H1 (cell line): ENCODE results near the gene DCTPP1. TPM values are rescaled to one million over a fixed set of nuclear protein-coding genes. Genes with fewer than 3 reads are reported as not detected.

Experiments used
- CTCF ChIA-PET: fragments of 300-600 bp; sonication (Branson Sonifier 250); formaldehyde crosslinking; loops from one replicate; lab custom pipeline; 2021; ENCODE audit not compliant: partially characterized antibody; lab: Charles Lee
- POLR2A ChIA-PET: fragments of 300-600 bp; sonication (Branson Sonifier 250); formaldehyde crosslinking; loops from one replicate; lab custom pipeline; 2021; ENCODE audit warnings: inconsistent platforms; ENCODE audit not compliant: partially characterized antibody; lab: Charles Lee
- DNase-seq, 2 experiments: peaks; one replicate each; pipeline versions ENCODE4 v3.0.0 to v3.0.0-alpha.2; 2010 to 2022; ENCODE audit warnings: low spot score in 2 of 2, low read depth in 1 of 2, mixed read lengths in 1 of 2
- FAIRE-seq: peaks from 2 replicates; lab custom pipeline; 2011; peaks lifted over from hg19 to GRCh38; lab: Jason Lieb, UNC
- H2AFZ ChIP-seq: 2 replicates; pipeline ENCODE4 v1.8.1; 2012; ENCODE audit warnings: low read length, inconsistent platforms
- H2AK5ac ChIP-seq: 2 replicates; pipeline ENCODE4 v1.6.1; 2013; ENCODE audit warnings: low read depth, low read length
- H2BK120ac ChIP-seq: replicated peaks from 2 replicates; pipeline ENCODE3; 2013; ENCODE audit warnings: low read depth, low read length, inconsistent platforms
- H2BK12ac ChIP-seq: 2 replicates; pipeline ENCODE4 v1.6.1; 2013; ENCODE audit warnings: low read depth, low read length
- H2BK15ac ChIP-seq: 2 replicates; pipeline ENCODE4 v1.6.1; 2013; ENCODE audit warnings: low read length
- H2BK20ac ChIP-seq: 2 replicates; pipeline ENCODE4 v1.6.1; 2013; ENCODE audit warnings: low read length
- H2BK5ac ChIP-seq: 2 replicates; pipeline ENCODE4 v1.6.1; 2013; ENCODE audit warnings: low read depth, low read length
- H3K14ac ChIP-seq: 2 replicates; pipeline ENCODE4 v1.6.1; 2013; ENCODE audit warnings: inconsistent platforms; ENCODE audit not compliant: insufficient read length
- H3K18ac ChIP-seq: 2 replicates; pipeline ENCODE4 v1.6.1; 2013; ENCODE audit warnings: low read length; ENCODE audit errors: extremely low read depth
- H3K23ac ChIP-seq: 2 replicates; pipeline ENCODE4 v1.6.1; 2013; ENCODE audit warnings: inconsistent platforms; ENCODE audit not compliant: insufficient read length
- H3K23me2 ChIP-seq: 2 replicates; pipeline ENCODE4 v1.6.1; 2013; ENCODE audit warnings: low read depth, low read length
- H3K27ac ChIP-seq: 2 replicates; pipeline ENCODE4 v1.6.1; 2011; ENCODE audit warnings: low read depth, low read length, inconsistent platforms
- H3K27me3 ChIP-seq, 4 experiments: replicated peaks in 1 of 4; 1 replicate in 1 of 4; 2 replicates in 3 of 4; pipeline versions ENCODE4 v1.6.1 to v1.8.1; 2011 to 2013; ENCODE audit warnings: low read length in 3 of 4, mild to moderate bottlenecking in 3 of 4, inconsistent platforms in 2 of 4, mixed read lengths in 2 of 4, moderate library complexity in 1 of 4; ENCODE audit not compliant: control insufficient read depth in 3 of 4, insufficient read depth in 3 of 4; ENCODE audit errors: extremely low read depth in 1 of 4
- H3K36me3 ChIP-seq, 4 experiments: 2 replicates each; pipeline versions ENCODE4 v1.6.1 to v1.8.1; 2011 to 2013; ENCODE audit warnings: mild to moderate bottlenecking in 4 of 4, low read length in 3 of 4, moderate library complexity in 2 of 4, control low read depth in 1 of 4, inconsistent platforms in 1 of 4; ENCODE audit not compliant: insufficient read depth in 4 of 4, control insufficient read depth in 2 of 4
- H3K4ac ChIP-seq: replicated peaks from 2 replicates; pipeline ENCODE3; 2013; ENCODE audit warnings: low read length, low read depth, mixed read lengths, inconsistent platforms; ENCODE audit not compliant: insufficient read length
- H3K4me1 ChIP-seq, 4 experiments: replicated peaks in 1 of 4; 1 replicate in 1 of 4; 2 replicates in 3 of 4; pipeline versions ENCODE4 v1.6.1 to v1.8.1; 2011 to 2013; ENCODE audit warnings: low read length in 3 of 4, inconsistent platforms in 2 of 4, mixed read lengths in 1 of 4; ENCODE audit not compliant: insufficient read depth in 4 of 4, control insufficient read depth in 3 of 4
- H3K4me2 ChIP-seq, 2 experiments: 2 replicates each; pipeline versions ENCODE4 v1.6.1 to v1.8.1; 2011 to 2013; ENCODE audit warnings: low read depth in 2 of 2, low read length in 2 of 2, control low read depth in 1 of 2, inconsistent platforms in 1 of 2, mild to moderate bottlenecking in 1 of 2; ENCODE audit not compliant: insufficient read depth in 1 of 2
- H3K4me3 ChIP-seq, 4 experiments: fragments of 200-600, 300-600 bp in 1 of 4; sonication (generic), shearing (Covaris generic), sonication (Bioruptor Twin) in 1 of 4; 2 replicates each; pipeline versions ENCODE4 v1.5.1 to v1.8.1; 2011 to 2016; ENCODE audit warnings: low read length in 4 of 4, low read depth in 3 of 4, control low read depth in 2 of 4, inconsistent platforms in 2 of 4, mild to moderate bottlenecking in 2 of 4, mixed read lengths in 1 of 4, moderate library complexity in 1 of 4; ENCODE audit not compliant: insufficient read depth in 2 of 4; ENCODE audit errors: extremely low read depth in 1 of 4
- H3K56ac ChIP-seq: replicated peaks from 2 replicates; pipeline ENCODE3; 2013; ENCODE audit warnings: low read depth, mild to moderate bottlenecking, mixed read lengths, low read length, inconsistent platforms; ENCODE audit not compliant: insufficient read length
- H3K79me1 ChIP-seq: 2 replicates; pipeline ENCODE4 v1.6.1; 2013; ENCODE audit warnings: low read depth, low read length, control low read depth
- H3K79me2 ChIP-seq, 2 experiments: 2 replicates each; pipeline versions ENCODE4 v1.6.1 to v1.8.1; 2012 to 2013; ENCODE audit warnings: low read length in 2 of 2, mild to moderate bottlenecking in 2 of 2, inconsistent platforms in 1 of 2; ENCODE audit not compliant: insufficient read depth in 2 of 2, control insufficient read depth in 1 of 2
- H3K9ac ChIP-seq, 4 experiments: replicated peaks in 1 of 4; 1 replicate in 1 of 4; 2 replicates in 3 of 4; pipeline versions ENCODE4 v1.6.1 to v1.8.1; 2011 to 2013; ENCODE audit warnings: low read depth in 3 of 4, low read length in 3 of 4, control low read depth in 2 of 4, mild to moderate bottlenecking in 2 of 4, moderate library complexity in 2 of 4, inconsistent platforms in 1 of 4; ENCODE audit errors: extremely low read depth in 1 of 4
- H3K9me3 ChIP-seq, 2 experiments: 2 replicates each; pipeline versions ENCODE4 v1.6.1 to v1.8.1; 2012 to 2013; ENCODE audit warnings: mild to moderate bottlenecking in 2 of 2, moderate library complexity in 2 of 2, control low read depth in 1 of 2, inconsistent platforms in 1 of 2, low read depth in 1 of 2, low read length in 1 of 2, mixed read lengths in 1 of 2; ENCODE audit not compliant: insufficient read depth in 2 of 2
- H4K20me1 ChIP-seq, 2 experiments: replicated peaks in 1 of 2; 2 replicates each; pipeline versions ENCODE3 to v1.8.1; 2011 to 2013; ENCODE audit warnings: inconsistent platforms in 2 of 2, low read length in 2 of 2, mild to moderate bottlenecking in 1 of 2; ENCODE audit not compliant: insufficient read depth in 2 of 2, control insufficient read depth in 1 of 2
- H4K5ac ChIP-seq: 2 replicates; pipeline ENCODE4 v1.6.1; 2013; ENCODE audit warnings: low read length, low read depth, mixed read lengths, inconsistent platforms; ENCODE audit not compliant: insufficient read length
- H4K8ac ChIP-seq: 2 replicates; pipeline ENCODE4 v1.8.0; 2013; ENCODE audit warnings: mild to moderate bottlenecking, moderate library complexity, low read length, inconsistent platforms; ENCODE audit not compliant: insufficient read depth; ENCODE audit errors: extremely low read depth
- H4K91ac ChIP-seq: replicated peaks from 2 replicates; pipeline ENCODE3; 2013; ENCODE audit warnings: low read length, mixed read lengths, inconsistent platforms; ENCODE audit not compliant: insufficient read length
- BRCA1 ChIP-seq: IDR thresholded peaks from 2 replicates; pipeline ENCODE4 v1.6.1; 2012; ENCODE audit warnings: low read depth, low read length, improper control_type of control experiment
- CBX5 ChIP-seq: fragments of 300-800, 300-1000 bp; sonication (generic); IDR thresholded peaks from 2 replicates; pipeline ENCODE4 v1.7.1; 2016; ENCODE audit warnings: antibody characterized with exemption, low read length, low read depth
- CREB1 ChIP-seq: IDR thresholded peaks from 2 replicates; pipeline ENCODE4 v1.6.1; 2012; ENCODE audit warnings: inconsistent platforms
- CTBP2 ChIP-seq: IDR thresholded peaks from 2 replicates; pipeline ENCODE4 v1.7.0; 2011; ENCODE audit warnings: borderline replicate concordance, mild to moderate bottlenecking, moderate library complexity, mixed read lengths, low read length; ENCODE audit not compliant: insufficient read depth, insufficient read length
- GTF2F1 ChIP-seq: IDR thresholded peaks from 2 replicates; pipeline ENCODE4 v1.6.1; 2012; ENCODE audit warnings: low read depth, low read length, improper control_type of control experiment, borderline replicate concordance
- JUND ChIP-seq: IDR thresholded peaks from 2 replicates; pipeline ENCODE4 v1.6.1; 2011; ENCODE audit warnings: mild to moderate bottlenecking, improper control_type of control experiment, low read length
- KDM4A ChIP-seq: IDR thresholded peaks from one replicate; pipeline ENCODE4 v1.7.1; 2012; ENCODE audit warnings: low read depth, mild to moderate bottlenecking, moderate library complexity, low read length, inconsistent platforms; ENCODE audit not compliant: severe bottlenecking
- KDM5A ChIP-seq: fragments of 200-600 bp; IDR thresholded peaks from 2 replicates; pipeline ENCODE4 v1.7.1; 2012; ENCODE audit warnings: mild to moderate bottlenecking, low read length, inconsistent platforms, mixed read lengths
- PHF8 ChIP-seq: fragments of 200-600 bp; sonication (generic); conservative IDR thresholded peaks from 2 replicates; pipeline ENCODE4 v1.7.1; 2012; ENCODE audit warnings: low read depth, mild to moderate bottlenecking, inconsistent platforms, low read length, moderate library complexity
- SP1 ChIP-seq: IDR thresholded peaks from 2 replicates; pipeline ENCODE4 v1.6.1; 2011; ENCODE audit warnings: low read depth, low read length
- SP4 ChIP-seq: IDR thresholded peaks from 2 replicates; pipeline ENCODE4 v1.6.1; 2012; ENCODE audit warnings: low read length, inconsistent platforms
- SRF ChIP-seq: IDR thresholded peaks from 2 replicates; pipeline ENCODE4 v1.6.1; 2011; ENCODE audit warnings: mild to moderate bottlenecking, low read depth, low read length, moderate library complexity
- TBP ChIP-seq: IDR thresholded peaks from 2 replicates; pipeline ENCODE4 v1.6.1; 2011; ENCODE audit warnings: low read depth, low read length, improper control_type of control experiment
- YY1 ChIP-seq: IDR thresholded peaks from 2 replicates; pipeline ENCODE4 v1.6.1; 2011; ENCODE audit warnings: low read depth, mild to moderate bottlenecking, low read length
- WGBS, 2 experiments: shearing (Covaris generic) in 1 of 2; methylation state at CpG; one replicate each; pipeline versions ENCODE4 v1.1.6 to v1.1.7; 2013 to 2015; ENCODE audit warnings: low lambda C conversion rate in 2 of 2, mixed read lengths in 2 of 2, inconsistent platforms in 1 of 2, low coverage in 1 of 2, missing lambda C conversion rate in 1 of 2; ENCODE audit not compliant: insufficient replicate concordance in 2 of 2, insufficient coverage in 1 of 2, insufficient read length in 1 of 2; ENCODE audit errors: extremely low coverage in 1 of 2, missing lambda C conversion rate in 1 of 2; 5-methylcytosine and 5-hydroxymethylcytosine counted together
- polyA plus RNA-seq, 7 experiments: library from polyadenylated mRNA; depleted of rRNA in 3 of 7; stranded (reverse) in 5 of 7; unstranded in 2 of 7; fragments of >200 nt in 5 of 7; fragments of 200-250 nt in 2 of 7; gene quantifications; 1 replicate in 5 of 7; 2 replicates in 1 of 7; 4 replicates in 1 of 7; pipeline versions ENCODE4 v1.2.1 to v1.2.3, GENCODE V29; 2011 to 2013; ENCODE audit warnings: missing spikeins in 2 of 7, mixed read lengths in 2 of 7
- total RNA-seq: library from RNA; stranded (reverse); fragmentation: NEBNext Ultra II Directional; extraction: Animal tissue kit (Norgen Biotek cat#: 25700); gene quantifications from 2 replicates; pipeline ENCODE4 v1.2.1, GENCODE V29; 2021
- TF ChIP-seq, protein P1 (sequence below): IDR thresholded peaks from 2 replicates; pipeline ENCODE4 v1.6.1; 2011; ENCODE audit warnings: low read depth, mild to moderate bottlenecking, low read length; ENCODE audit not compliant: insufficient read depth

The DCTPP1 gene
- total and polyA plus RNA-seq, 2 of the 8 experiments (the other 6 are each of a cell fraction or from before 2014, with no cell fraction given) = 94.5 to 103 TPM

DNA sequence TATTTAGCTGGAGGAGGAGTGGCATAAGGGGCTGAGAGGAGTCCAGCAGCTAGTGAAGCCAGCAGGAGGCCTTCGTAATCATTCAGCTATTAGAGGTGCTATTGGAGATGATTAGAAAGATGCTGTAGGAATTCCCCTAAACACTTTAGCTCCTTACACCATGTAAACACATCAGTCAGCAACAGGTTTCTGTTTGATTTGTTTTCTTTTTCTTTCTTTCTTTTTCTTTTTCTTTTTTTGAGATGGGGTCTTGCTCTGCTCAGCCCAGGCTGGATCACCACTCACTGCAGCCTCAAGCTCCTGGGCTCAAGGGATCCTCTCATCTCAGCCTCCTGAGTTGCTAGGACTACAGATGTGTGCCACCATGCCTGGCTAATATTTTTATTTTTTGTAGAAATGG lies 26.5 kb upstream of the DCTPP1 start:
- ChIA-PET POLR2A (interaction anchor here (0.6 to 1.6 kb wide), 3 partner anchors 19 to 130 kb away, joined by 3 to 4 read pairs (median 3); no protein-coding TSS in a partner anchor), CTCF (interaction anchor here (1.0 to 4.1 kb wide), 5 partner anchors 8 to 79 kb away, joined by 3 to 21 read pairs (median 4); partner anchors contain the start of genes DCTPP1 and ZNF747)
- Histone ChIP-seq H3K4me3 (no peak overlapping the region), H3K9ac (no peak overlapping the region), H4K8ac (no peak overlapping the region), H3K9me3 (no peaks in the 10 kb centered on the region), H3K18ac (no peak overlapping the region), H2AFZ (no peak overlapping the region), H2BK5ac (no peak overlapping the region), H3K27me3 (no peaks in the 10 kb centered on the region; a peak in 1 of 7 replicates), H3K4me2 (no peak overlapping the region), H3K27ac (no peak overlapping the region), H3K23me2 (no peaks in the 10 kb centered on the region), H2BK15ac (no peak overlapping the region), H4K20me1 (no peaks in the 10 kb centered on the region), H3K56ac (no peak overlapping the region), H2BK20ac (no peak overlapping the region), H3K14ac (no peak overlapping the region), H3K4me1 (no peaks in the 10 kb centered on the region), H2AK5ac (no peak overlapping the region), H3K23ac (no peak overlapping the region), H3K79me2 (no peaks in the 10 kb centered on the region), H2BK120ac (no peak overlapping the region), H3K4ac (no peak overlapping the region), H3K79me1 (no peaks in the 10 kb centered on the region), H4K91ac (no peak overlapping the region), H2BK12ac (no peak overlapping the region), H3K36me3 (no peaks in the 10 kb centered on the region), H4K5ac (no peak overlapping the region)
- DNase-seq = no peak
- FAIRE-seq = no peak
- WGBS, 2 experiments = 82% methylated on average over 1 of the region's 1 CpG; no CpG with 5 or more reads in 1 of the 2 experiments
- TF ChIP-seq PHF8 (no peak), BRCA1 (no peak), GTF2F1 (no peak), JUND (no peak), CREB1 (no peak), SP1 (no peak), CTBP2 (no peak), SP4 (no peak), CBX5 (no peak), YY1 (no peak), KDM4A (no peak), KDM5A (no peak), TBP (no peak), SRF (no peak)
- TF ChIP-seq, protein P1, sequence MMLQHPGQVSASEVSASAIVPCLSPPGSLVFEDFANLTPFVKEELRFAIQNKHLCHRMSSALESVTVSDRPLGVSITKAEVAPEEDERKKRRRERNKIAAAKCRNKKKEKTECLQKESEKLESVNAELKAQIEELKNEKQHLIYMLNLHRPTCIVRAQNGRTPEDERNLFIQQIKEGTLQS = no peak
